HG02970 (cell line): Measurements from ENCODE around the gene SKP1.

Experiments used
- ATAC-seq: cut with Tn5 transposase; IDR thresholded peaks from one replicate; pipeline ENCODE4 v1.9.1; 2021; ENCODE audit warnings: mild to moderate bottlenecking, moderate library complexity, moderate number of reproducible peaks; ENCODE audit not compliant: unreplicated experiment, low FRiP score

The SKP1 gene

GRCh38 chr5:134145041-134145757 lies 31.6 kb downstream of the SKP1 start:
- no peak for ATAC-seq

DNA sequence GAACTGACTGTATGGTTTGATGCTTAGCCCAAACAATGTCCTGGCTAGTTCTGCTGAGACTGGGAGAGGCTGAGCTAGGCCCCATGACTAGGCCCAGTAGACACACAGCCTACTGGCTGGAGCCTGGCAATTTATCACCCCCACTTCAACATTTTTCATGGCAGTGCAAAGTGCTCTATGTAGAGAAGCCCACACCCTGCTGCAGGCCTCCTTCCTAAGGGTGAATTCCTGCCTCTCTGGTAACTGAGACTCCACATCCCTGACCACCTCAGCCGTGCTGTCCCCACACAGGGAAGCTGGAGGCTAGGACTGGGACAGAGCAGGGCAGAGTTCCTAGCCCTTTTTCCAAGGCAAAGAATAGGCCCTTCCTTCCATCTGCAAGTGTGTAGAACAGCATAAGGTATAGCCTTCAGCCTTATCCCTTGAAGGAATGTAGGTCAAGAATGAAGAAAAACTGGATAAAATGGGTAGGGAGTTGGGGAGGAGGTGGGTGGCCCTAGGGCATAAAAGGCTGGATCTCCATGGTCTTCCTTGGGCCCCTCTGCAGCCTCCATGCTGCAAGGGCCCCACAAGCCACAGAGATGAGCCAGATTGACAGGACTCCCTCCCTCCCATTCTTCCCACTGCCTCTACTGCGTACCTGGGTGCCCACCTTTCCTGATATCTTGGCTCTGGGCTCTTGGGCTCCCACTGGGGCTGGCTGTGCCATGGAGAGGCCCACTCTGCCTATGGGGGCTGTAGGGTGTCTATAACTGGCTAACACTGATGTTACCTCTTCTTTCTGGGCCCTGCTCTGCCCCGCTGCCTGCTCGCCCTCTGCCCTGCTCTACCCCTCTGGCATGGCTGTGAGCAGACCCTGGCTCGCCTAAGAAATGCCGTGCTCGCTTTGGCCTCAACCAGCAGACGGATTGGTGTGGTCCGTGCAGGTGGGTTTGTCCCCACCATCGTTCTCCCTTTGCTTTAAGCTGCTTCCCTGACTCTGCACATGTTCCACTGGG lies 32.5 kb downstream of the SKP1 start:
- no peak for ATAC-seq

- ATAC-seq = no peak
Measured at GRCh38 chr5:134143431-134143830, 33.3 kb downstream of the SKP1 start.

DNA sequence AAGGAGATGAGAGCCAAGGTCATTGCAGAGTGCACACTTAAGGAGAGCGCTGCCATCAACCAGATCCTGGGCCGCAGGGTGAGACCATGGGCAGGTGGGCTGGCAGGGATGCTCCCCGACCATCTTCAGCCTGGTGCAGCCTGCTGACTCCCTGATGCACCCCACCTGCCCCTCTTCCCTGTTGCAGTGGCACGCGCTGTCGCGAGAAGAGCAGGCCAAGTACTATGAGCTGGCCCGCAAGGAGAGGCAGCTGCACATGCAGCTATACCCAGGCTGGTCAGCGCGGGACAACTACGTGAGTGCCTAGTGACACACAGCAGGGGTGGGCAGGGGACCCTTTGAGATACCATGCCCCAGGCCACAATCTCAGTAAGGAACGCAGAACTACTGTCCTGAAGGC lies 33.9 kb downstream of the SKP1 start:
- no peak for ATAC-seq

DNA sequence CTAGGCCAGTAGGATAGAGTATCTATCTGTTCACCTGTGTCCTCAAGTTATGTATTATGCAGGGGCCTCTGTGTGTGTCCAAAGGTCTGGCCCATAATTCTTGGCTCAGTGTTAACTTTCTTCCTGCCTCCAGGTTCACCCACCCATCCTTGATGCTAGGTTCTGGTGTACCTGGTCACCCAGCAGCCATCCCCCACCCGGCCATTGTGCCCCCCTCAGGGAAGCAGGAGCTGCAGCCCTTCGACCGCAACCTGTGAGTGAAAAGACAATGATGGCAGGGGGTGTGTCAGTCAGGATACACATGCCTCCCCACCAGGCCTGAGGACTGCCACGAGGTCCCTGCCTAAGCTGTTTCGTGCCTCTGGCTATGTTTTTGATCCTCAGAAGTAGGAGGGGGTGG lies 34.7 kb downstream of the SKP1 start:
- no peak for ATAC-seq

DNA sequence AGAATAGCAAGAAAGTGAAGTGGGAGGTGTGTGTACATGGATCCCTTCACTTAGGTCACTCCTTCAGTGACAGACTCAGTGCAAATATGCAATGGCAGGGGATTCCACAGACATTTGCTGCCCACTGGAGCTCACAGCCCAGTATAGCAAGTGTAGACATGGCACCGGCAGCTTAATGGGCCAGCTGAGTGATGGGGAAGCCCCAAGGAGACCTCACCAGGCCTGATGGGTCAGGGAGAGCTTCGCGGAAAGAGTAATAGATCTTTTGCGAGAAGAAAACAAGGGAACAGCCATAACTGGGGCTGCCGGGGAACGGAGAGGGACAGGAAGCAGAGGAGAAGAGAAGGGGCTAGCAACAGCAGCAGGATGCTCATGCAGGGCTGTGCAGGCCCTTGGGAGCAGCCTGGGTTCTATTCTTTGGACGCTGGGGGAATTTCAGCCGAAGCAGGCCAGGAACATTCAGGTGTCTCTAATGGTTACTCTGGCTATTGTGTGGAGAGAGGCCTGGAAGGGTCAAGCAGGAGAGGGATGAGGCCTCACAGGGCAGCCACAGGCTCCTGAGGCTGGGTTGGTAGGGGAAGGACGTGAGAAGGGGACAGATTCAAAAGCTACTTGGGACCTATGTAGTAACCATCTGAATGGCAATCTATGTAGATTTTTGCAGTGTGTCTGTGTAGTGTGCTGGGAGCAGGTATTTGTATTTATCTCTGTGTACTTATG lies 35.3 kb downstream of the SKP1 start:
- ATAC-seq = no peak

GRCh38 chr5:134140530-134141201 lies 36.1 kb downstream of the SKP1 start:
- ATAC-seq = no peak

DNA sequence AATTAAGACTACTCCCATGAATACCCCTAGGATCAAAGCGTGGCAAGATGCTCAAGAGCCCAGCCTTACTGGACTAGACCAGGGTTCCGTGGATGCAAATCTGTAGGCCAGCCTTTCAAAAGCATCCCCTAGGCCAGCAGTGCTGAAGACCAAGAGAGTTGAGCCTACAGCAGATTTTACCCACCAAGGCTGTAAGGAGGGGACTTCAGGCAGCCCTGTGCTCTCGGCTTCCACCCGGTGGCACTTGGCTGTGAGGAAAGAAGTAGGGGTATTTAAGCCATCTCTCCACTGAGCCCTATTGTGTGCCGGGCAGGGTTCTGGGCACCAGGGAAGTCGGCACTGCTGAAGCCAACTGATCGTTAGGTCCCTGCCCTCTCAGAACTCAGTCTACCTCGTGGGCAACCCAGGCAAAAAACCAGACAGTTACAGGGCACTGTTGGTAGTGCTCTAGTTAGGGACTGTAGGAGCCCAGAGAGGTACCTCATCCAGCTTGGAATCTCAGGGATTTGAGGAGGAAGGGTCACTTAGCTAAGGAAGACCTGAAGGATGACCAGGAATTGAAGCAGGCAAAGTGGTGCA lies 36.8 kb downstream of the SKP1 start:
- ATAC-seq = no peak

DNA sequence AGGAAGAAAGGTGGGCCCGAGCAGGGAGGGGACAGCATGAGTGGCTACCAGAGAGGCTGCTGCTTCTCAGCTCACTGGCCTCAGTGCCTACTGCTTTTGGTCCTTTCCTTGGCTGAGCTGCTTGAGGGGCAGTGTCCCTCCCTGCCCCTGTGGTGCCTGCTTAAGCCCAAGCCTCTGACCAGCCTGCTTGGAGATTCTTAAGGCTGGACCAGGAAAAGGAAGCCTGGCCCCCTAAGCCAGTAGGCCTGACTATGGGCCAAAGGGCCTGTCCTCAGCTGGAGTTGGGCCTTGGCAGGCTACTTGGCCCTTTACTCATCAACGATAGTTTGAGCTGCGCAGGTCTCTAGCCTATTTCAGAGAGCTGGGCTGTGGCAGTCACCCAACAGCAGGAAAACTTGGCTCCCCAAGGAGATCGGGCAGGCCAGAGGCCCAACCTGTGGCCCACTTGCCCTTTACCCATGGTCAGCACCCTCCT lies 37.3 kb downstream of the SKP1 start:
- ATAC-seq = no peak

GRCh38 chr5:134138416-134139376 lies 38.1 kb downstream of the SKP1 start:
- no peak for ATAC-seq

- ATAC-seq = no peak
Measured at GRCh38 chr5:134136771-134137170, 40.0 kb downstream of the SKP1 start.

DNA sequence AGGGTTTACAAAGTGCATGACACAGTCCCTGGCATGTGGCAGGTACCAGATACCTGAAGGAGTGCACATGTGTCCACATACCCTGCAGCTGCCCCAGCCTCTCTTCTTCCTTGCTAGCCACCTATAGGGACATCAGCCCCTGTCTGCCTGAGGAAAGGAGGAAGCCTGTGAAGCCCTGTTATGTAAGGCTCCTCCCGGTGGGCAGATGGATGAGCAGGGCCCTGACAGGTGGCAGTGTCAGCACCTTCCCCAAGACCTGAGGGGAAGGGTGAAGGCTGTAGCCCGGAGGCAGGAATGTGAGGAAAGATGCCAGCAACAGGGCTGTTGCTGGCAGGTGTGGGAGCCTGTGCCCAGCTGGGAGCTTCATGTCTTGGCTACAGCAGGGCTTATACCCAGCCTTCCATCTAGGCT lies 40.5 kb downstream of the SKP1 start:
- ATAC-seq = no peak

DNA sequence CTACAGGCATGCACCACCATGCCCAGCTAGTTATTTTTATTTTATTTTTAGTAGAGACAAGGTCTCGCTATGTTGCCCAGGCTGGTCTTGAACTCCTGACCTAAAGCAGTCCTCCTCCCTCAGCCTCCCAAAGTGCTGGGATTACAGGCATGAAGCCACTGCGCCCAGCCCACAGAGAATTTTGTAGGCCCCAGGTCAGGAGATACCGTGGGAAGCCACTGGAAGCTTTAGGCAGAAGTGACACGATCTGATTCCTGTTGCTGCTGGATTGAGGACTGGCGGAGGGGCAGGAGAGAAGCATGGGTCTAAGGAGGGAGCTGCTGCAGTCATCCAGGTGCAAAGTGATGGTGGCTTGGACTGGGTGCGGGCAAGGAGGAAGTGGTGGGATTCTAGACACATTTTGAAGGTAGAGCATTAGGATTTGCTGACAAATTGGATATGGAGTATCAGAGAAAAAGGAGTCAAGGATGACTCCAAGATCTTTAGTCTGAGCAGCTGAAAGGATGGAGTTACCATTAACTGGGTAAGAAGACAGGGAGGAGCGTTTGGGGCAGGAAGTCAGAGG lies 41.6 kb downstream of the SKP1 start:
- no peak for ATAC-seq

DNA sequence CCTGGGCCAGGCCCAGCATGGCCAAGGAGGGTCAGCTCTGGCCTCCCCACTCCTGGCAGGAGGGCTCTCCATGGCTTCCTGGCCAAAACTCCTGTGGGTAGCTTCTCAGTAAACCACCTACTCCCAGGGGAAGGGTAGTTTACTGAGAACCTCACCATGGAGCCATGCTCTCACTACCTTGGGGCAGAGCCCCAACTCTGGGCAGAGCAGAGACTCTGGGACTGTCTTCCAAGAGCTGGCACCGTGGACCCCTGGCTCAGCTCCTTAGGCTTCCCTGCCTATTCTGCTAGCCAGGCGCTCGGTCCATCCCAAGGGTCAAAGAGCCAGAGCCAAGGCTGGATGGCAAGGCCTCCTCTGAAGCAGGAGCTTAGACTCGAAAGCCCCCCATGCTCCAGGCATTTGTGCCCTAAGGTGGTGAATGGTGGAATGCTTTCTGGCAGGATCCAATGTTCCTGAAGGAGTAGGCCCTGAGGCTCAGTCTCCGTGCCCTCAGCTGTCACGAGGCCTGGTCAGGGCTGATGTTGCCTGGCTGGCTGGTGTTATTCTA lies 42.7 kb downstream of the SKP1 start:
- ATAC-seq = no peak

DNA sequence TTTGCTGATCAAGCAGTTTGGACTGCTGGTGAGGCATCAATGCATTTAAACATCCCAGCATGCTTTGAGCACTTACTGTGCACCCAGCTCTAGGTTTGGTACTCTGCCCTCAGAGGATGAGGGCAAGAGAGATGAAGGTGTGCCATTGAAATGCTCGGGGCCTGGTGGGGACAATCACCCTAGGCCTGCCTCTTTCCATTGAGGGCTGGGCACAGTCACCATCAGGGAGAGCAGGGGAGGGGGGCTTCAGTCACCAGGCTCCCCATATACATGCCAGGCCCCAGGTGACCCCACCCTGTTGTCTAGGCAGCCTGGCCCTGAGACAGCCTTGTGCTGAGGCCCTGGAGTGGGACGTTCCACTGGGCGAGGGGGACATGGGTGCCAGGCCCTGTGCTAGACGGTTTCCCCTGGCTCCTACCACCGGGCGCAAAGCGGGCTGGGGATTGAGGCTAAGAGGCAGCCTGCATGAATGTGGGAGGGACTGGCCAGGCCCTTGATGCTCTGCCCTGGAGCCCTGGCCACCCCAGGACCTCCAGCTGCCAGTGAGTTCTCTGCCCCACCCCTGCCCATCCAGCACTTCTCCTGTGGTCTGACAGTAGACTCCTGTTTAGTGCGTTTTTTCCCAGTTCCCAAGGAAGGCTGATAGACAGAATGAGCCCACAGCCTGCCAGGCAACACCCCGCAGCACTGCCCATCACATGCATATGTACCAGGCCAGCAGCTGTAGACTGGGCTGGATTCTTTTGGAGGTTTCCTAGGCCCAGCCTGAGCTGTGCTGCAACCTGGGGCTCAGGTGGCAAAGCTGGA lies 43.4 kb downstream of the SKP1 start:
- ATAC-seq = no peak

GRCh38 chr5:134132372-134133187 lies 44.2 kb downstream of the SKP1 start:
- no peak for ATAC-seq
